ENCODE measurements around the gene SLC26A2. TPM values are rescaled to one million over a fixed set of nuclear protein-coding genes. Genes with fewer than 3 reads are reported as not detected.

Gene SLC26A2
- total and polyA plus RNA-seq, 2 of the 8 experiments (the other 6 are each of a cell fraction or from before 2014, with no cell fraction given): 3.7 to 11.4 TPM

GRCh38 chr5:149911031-149911430 lies 49.5 kb upstream of the SLC26A2 start:
- Histone ChIP-seq H4K8ac (ENCODE audit: extremely low read depth, insufficient read depth, low read length) (no peak overlapping the region), H3K4ac (replicated peaks; ENCODE audit: insufficient read length, low read depth, low read length) (no peak overlapping the region)
- CTCF ChIA-PET (ENCODE audit: partially characterized antibody): interaction anchor here (0.6 to 1.6 kb wide), 5 partner anchors 63 to 257 kb away, joined by 3 to 4 read pairs (median 3); no protein-coding TSS in a partner anchor
- no peak for TF ChIP-seq CHD2 (IDR thresholded peaks at IDR 0.05; ENCODE audit: low read length)
- no peak for TF ChIP-seq RAD21 (IDR thresholded peaks at IDR 0.05 in 1 of 2, conservative IDR thresholded peaks at IDR 0.05 in 1 of 2; ENCODE audit: low read depth in 2 of 2, low read length in 2 of 2)
- TF ChIP-seq TBP (IDR thresholded peaks at IDR 0.05; ENCODE audit: low read depth, low read length): no peak
- TF ChIP-seq NANOG (IDR thresholded peaks at IDR 0.05; ENCODE audit: insufficient read depth, low read depth, low read length, poor library complexity, severe bottlenecking): no peak
- TF ChIP-seq KDM5A (IDR thresholded peaks at IDR 0.05; ENCODE audit: low read length): no peak
- TF ChIP-seq E2F6 (IDR thresholded peaks at IDR 0.05): no peak
- no peak for TF ChIP-seq CTBP2 (IDR thresholded peaks at IDR 0.05; ENCODE audit: borderline replicate concordance, insufficient read depth, insufficient read length, low read length)
- TF ChIP-seq CBX5 (IDR thresholded peaks at IDR 0.05; ENCODE audit: low read depth, low read length): no peak
- TF ChIP-seq HDAC2 (IDR thresholded peaks at IDR 0.05; ENCODE audit: borderline replicate concordance in 1 of 2, low read depth in 2 of 2, low read length in 2 of 2): no peak
- TF ChIP-seq USF2 (IDR thresholded peaks at IDR 0.05; ENCODE audit: low read length): no peak
- no peak for TF ChIP-seq RXRA (IDR thresholded peaks at IDR 0.05; ENCODE audit: insufficient read depth, low read depth, low read length)

More at GRCh38 chr5:149911031-149911430, 49.5 kb upstream of the SLC26A2 start:
- no peak overlapping the region for H2BK20ac ChIP-seq (ENCODE audit: low read length)
- no peak overlapping the region for H2BK120ac ChIP-seq (replicated peaks; ENCODE audit: low read depth, low read length)
- no peaks in the 10 kb centered on the region for H3K36me3 ChIP-seq (ENCODE audit: control insufficient read depth in 2 of 4, insufficient read depth in 4 of 4, low read length in 3 of 4)
- H3K27ac ChIP-seq (ENCODE audit: low read depth, low read length): no peak overlapping the region
- H3K4me1 ChIP-seq (replicated peaks in 1 of 4; ENCODE audit: control insufficient read depth in 3 of 4, insufficient read depth in 4 of 4, low read length in 3 of 4): peaks cover 0 to 3% (median 0%) of the 10 kb centered on the region in 4 experiments; a peak in 1 of 7 replicates
- H3K9ac ChIP-seq (replicated peaks in 1 of 4; ENCODE audit: extremely low read depth in 1 of 4, low read depth in 3 of 4, low read length in 3 of 4): no peak overlapping the region
- FAIRE-seq (no peak), DNase-seq (ENCODE audit: low read depth in 1 of 2, low spot score in 2 of 2) (no peak)
- H3K4me2 ChIP-seq (ENCODE audit: insufficient read depth in 1 of 2, low read depth in 2 of 2, low read length in 2 of 2): no peak overlapping the region
- H2BK12ac ChIP-seq (ENCODE audit: low read depth, low read length): no peak overlapping the region
- H3K79me1 ChIP-seq (ENCODE audit: low read depth, low read length): no peaks in the 10 kb centered on the region
- no peak overlapping the region for H3K23ac ChIP-seq (ENCODE audit: insufficient read length)
- H3K27me3 ChIP-seq (replicated peaks in 1 of 4; ENCODE audit: control insufficient read depth in 3 of 4, extremely low read depth in 1 of 4, insufficient read depth in 3 of 4, low read length in 3 of 4): no peaks in the 10 kb centered on the region
- H3K18ac ChIP-seq (ENCODE audit: extremely low read depth, low read length): no peak overlapping the region
- no peaks in the 10 kb centered on the region for H3K23me2 ChIP-seq (ENCODE audit: low read depth, low read length)
- no peak overlapping the region for H2BK15ac ChIP-seq (ENCODE audit: low read length)
- H3K9me3 ChIP-seq (ENCODE audit: insufficient read depth in 2 of 2, low read depth in 1 of 2, low read length in 1 of 2): no peaks in the 10 kb centered on the region
- H3K56ac ChIP-seq (replicated peaks; ENCODE audit: insufficient read length, low read depth, low read length): no peak overlapping the region
- H3K14ac ChIP-seq (ENCODE audit: insufficient read length): no peak overlapping the region
- H3K4me3 ChIP-seq (ENCODE audit: extremely low read depth in 1 of 4, insufficient read depth in 2 of 4, low read depth in 3 of 4, low read length in 4 of 4): no peak overlapping the region
- POLR2A ChIA-PET (ENCODE audit: partially characterized antibody): no interaction called here
- no peaks in the 10 kb centered on the region for H4K20me1 ChIP-seq (replicated peaks in 1 of 2; ENCODE audit: control insufficient read depth in 1 of 2, insufficient read depth in 2 of 2, low read length in 2 of 2)
- H4K5ac ChIP-seq (ENCODE audit: insufficient read length, low read depth, low read length): no peak overlapping the region
- no peaks in the 10 kb centered on the region for H3K79me2 ChIP-seq (ENCODE audit: control insufficient read depth in 1 of 2, insufficient read depth in 2 of 2, low read length in 2 of 2)
- no peak overlapping the region for H2BK5ac ChIP-seq (ENCODE audit: low read depth, low read length)
- H4K91ac ChIP-seq (replicated peaks; ENCODE audit: insufficient read length, low read length): no peak overlapping the region
- WGBS, 2 experiments (ENCODE audit: extremely low coverage in 1 of 2, insufficient coverage in 1 of 2, insufficient read length in 1 of 2, insufficient replicate concordance in 2 of 2, low coverage in 1 of 2, low lambda C conversion rate in 2 of 2, missing lambda C conversion rate in 1 of 2): 93% methylated on average over 1 of the region's 1 CpG; no CpG with 5 or more reads in 1 of the 2 experiments
- H2AK5ac ChIP-seq (ENCODE audit: low read depth, low read length): no peak overlapping the region
- H2AFZ ChIP-seq (ENCODE audit: low read length): no peak overlapping the region
